GM12892 (cell line): ENCODE data around the gene PTPN11.
"Not testable (repeated sequence)": the region's sequence is repeated elsewhere in the genome, so short reads cannot be mapped to it uniquely, and the experiment has no call there.

Experiments
- POLR2A ChIP-seq: IDR thresholded peaks from 2 replicates; pipeline ENCODE4 v1.6.1; 2011; ENCODE audit warnings: low read depth, low read length, control low read depth
- POLR2AphosphoS5 ChIP-seq: IDR thresholded peaks from 2 replicates; pipeline ENCODE4 v1.6.1; 2011; ENCODE audit warnings: low read depth, low read length, control low read depth
- TAF1 ChIP-seq: IDR thresholded peaks from 2 replicates; pipeline ENCODE4 v1.6.1; 2011; ENCODE audit warnings: low read depth, mild to moderate bottlenecking, control low read depth, low read length, borderline replicate concordance

DNA sequence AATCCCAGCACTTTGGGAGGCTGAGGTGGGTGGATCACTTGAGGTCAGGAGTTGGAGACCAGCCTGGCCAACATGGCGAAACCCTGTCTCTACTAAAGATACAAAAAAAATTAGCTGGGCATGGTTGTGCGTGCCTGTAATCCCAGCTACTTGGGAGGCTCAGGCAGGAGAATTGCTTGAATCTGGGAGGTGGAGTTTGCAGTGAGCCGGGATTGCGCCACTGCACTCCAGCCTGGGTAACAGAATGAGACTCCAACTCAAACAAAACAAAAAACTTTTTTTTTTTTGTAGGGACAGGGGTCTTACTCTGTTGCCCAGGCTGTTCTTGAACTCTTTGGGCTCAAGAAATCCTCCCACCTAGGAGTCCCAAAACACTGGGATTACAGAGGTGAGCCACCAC lies 3.3 kb upstream of the PTPN11 start:
- not testable (repeated sequence) for TF ChIP-seq POLR2A, POLR2AphosphoS5, TAF1
